Lower lobe of right lung (tissue), 2 donors: Measurements from ENCODE around the gene RND2. TPM values are rescaled to one million over a fixed set of nuclear protein-coding genes. Genes with fewer than 3 reads are reported as not detected.
"Not testable (repeated sequence)": the region's sequence is repeated elsewhere in the genome, so short reads cannot be mapped to it uniquely, and the experiment has no call there.

ENCODE experiments used
- ATAC-seq, 2 donors: fragments of 200-7000 bp; cut with Tn5 transposase; one replicate each; pipeline ENCODE4 v1.9.1; 2020 to 2022; ENCODE audit warnings: mild to moderate bottlenecking in 2 of 2, moderate library complexity in 2 of 2
- DNase-seq: peaks from one replicate; pipeline ENCODE4 v3.0.0-alpha.2; 2020
- H3K27ac ChIP-seq: fragments of 200-600 bp; one replicate; pipeline ENCODE4 v1.8.0; 2022
- H3K27me3 ChIP-seq: fragments of 200-600 bp; one replicate; pipeline ENCODE4 v1.8.0; 2022; ENCODE audit warnings: low read depth
- H3K36me3 ChIP-seq: fragments of 200-600 bp; one replicate; pipeline ENCODE4 v1.8.0; 2022; ENCODE audit warnings: mild to moderate bottlenecking
- H3K4me1 ChIP-seq: fragments of 200-600 bp; one replicate; pipeline ENCODE4 v1.8.0; 2022
- H3K4me3 ChIP-seq: fragments of 200-600 bp; one replicate; pipeline ENCODE4 v1.8.0; 2022; ENCODE audit warnings: mild to moderate bottlenecking
- H3K9me3 ChIP-seq: fragments of 200-600 bp; one replicate; pipeline ENCODE4 v1.8.0; 2022
- CTCF ChIP-seq: fragments of 200-600 bp; IDR thresholded peaks from one replicate; pipeline ENCODE4 v1.8.0; 2022; ENCODE audit warnings: antibody characterized with exemption, mild to moderate bottlenecking
- intact Hi-C: fragments of 100-400 bp; cut with DNase I; formaldehyde crosslinking; loops from one replicate; pipeline ENCODE4 v1.11.0; 2022
- total RNA-seq: library from RNA; stranded (reverse); fragmentation: NEBNext Ultra II Directional; extraction: Animal tissue kit (Norgen Biotek cat#: 25700); gene quantifications from one replicate; pipeline ENCODE4 v1.2.1, GENCODE V29; 2021
- donor health status: DM: no; HTN: yes; CAD: no; lungs with severe emphysema.

RND2 gene
- total RNA-seq, 1 donor from 2014 or later: 0.53 TPM

- intact Hi-C loops: no loop called here
- no peaks in the 10 kb centered on the region for H3K36me3 ChIP-seq
Measured at GRCh38 chr17:43044024-43044423, 19.0 kb downstream of the RND2 start.

GRCh38 chr17:43051969-43052368 lies 26.9 kb downstream of the RND2 start:
- TF ChIP-seq CTCF: no peak
- Histone ChIP-seq H3K4me3 (no peak overlapping the region), H3K27ac (no peak overlapping the region), H3K27me3 (no peaks in the 10 kb centered on the region), H3K4me1 (no peaks in the 10 kb centered on the region), H3K9me3 (no peaks in the 10 kb centered on the region), H3K36me3 (no peaks in the 10 kb centered on the region)
- intact Hi-C loops: no loop called here
- DNase-seq: no peak
- ATAC-seq: no peak

More at GRCh38 chr17:43044024-43044423, 19.0 kb downstream of the RND2 start:
- no peak overlapping the region for H3K27ac ChIP-seq
- ATAC-seq: no peak
- no peak for TF ChIP-seq CTCF
- H3K27me3 ChIP-seq: no peaks in the 10 kb centered on the region
- H3K4me3 ChIP-seq: no peak overlapping the region
- no peaks in the 10 kb centered on the region for H3K9me3 ChIP-seq
- no peak for DNase-seq
- H3K4me1 ChIP-seq: no peaks in the 10 kb centered on the region

- H3K36me3 ChIP-seq, H3K27ac ChIP-seq, H3K4me3 ChIP-seq, H3K9me3 ChIP-seq, H3K27me3 ChIP-seq, H3K4me1 ChIP-seq, DNase-seq, intact Hi-C loops, ATAC-seq: not testable (repeated sequence)
Measured at GRCh38 chr17:43053008-43053407, 28.0 kb downstream of the RND2 start.

GRCh38 chr17:43056051-43056450 lies 31.0 kb downstream of the RND2 start:
- no peak overlapping the region for H3K27ac ChIP-seq
- no peaks in the 10 kb centered on the region for H3K27me3 ChIP-seq
- H3K4me3 ChIP-seq: no peak overlapping the region
- H3K9me3 ChIP-seq: no peaks in the 10 kb centered on the region
- DNase-seq (no peak), ATAC-seq (no peak)
- no peaks in the 10 kb centered on the region for H3K4me1 ChIP-seq
- H3K36me3 ChIP-seq: no peaks in the 10 kb centered on the region
- TF ChIP-seq CTCF: no peak
- intact Hi-C loops: no loop called here

- no peaks in the 10 kb centered on the region for H3K9me3 ChIP-seq
- no peaks in the 10 kb centered on the region for H3K36me3 ChIP-seq
- H3K27ac ChIP-seq: no peak overlapping the region
- H3K4me1 ChIP-seq: no peaks in the 10 kb centered on the region
- H3K4me3 ChIP-seq: no peak overlapping the region
- no peak for TF ChIP-seq CTCF
- no peak for ATAC-seq
- no peaks in the 10 kb centered on the region for H3K27me3 ChIP-seq
- intact Hi-C loops: no loop called here
- DNase-seq: no peak
Measured at GRCh38 chr17:43062984-43063638, 38.1 kb downstream of the RND2 start.

- no peak for TF ChIP-seq CTCF
- H3K27me3 ChIP-seq: no peaks in the 10 kb centered on the region
- no peak overlapping the region for H3K4me3 ChIP-seq
- H3K36me3 ChIP-seq: no peaks in the 10 kb centered on the region
- no peaks in the 10 kb centered on the region for H3K9me3 ChIP-seq
- ATAC-seq: no peak
- intact Hi-C loops: no loop called here
- no peak for DNase-seq
- H3K27ac ChIP-seq: no peak overlapping the region
- H3K4me1 ChIP-seq: no peaks in the 10 kb centered on the region
Measured at GRCh38 chr17:43068570-43069367, 43.7 kb downstream of the RND2 start.
